ENCODE measurements around the gene IFT20. TPM values are rescaled to one million over a fixed set of nuclear protein-coding genes. Genes with fewer than 3 reads are reported as not detected.
A peak's percentile ranks its signal among the peaks of the same experiment; 100 is the strongest.

IFT20 gene
- total and polyA plus RNA-seq, 9 of the 15 experiments (the other 6 are each of a cell fraction or from before 2014, with no cell fraction given) = 11.2 to 38.6 (median 20.1) TPM

DNA sequence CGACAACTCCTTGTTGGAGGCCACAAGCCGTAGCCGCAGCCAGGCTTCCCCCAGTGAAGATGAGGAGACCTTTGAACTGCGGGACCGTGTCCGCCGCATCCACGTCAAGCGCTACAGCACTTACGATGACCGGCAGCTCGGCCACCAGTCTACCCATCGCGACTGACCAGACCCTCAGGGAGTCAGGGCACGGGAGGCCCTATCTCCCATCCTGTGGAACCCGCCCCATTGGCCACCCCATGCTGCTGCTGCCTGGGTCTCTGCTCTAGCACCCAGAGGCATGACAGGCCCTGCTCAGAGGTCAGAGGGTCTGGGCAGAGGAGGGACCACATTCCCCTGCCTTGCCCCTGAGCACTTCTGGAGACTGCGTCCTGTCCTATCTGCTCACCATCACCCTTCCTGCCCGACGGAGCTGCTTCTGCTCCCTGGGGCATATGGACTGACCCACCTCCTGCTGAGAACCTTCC is 9.2 kb upstream of the IFT20 start:
- 86% methylated on average over 15 of the region's 19 CpGs for WGBS (ENCODE audit: insufficient coverage, low coverage, missing lambda C conversion rate)
- in situ Hi-C loops (cut with MboI) = no loop called here
- Histone ChIP-seq H3K27me3 (ENCODE audit: control insufficient read depth in 2 of 2, insufficient read depth in 2 of 2, low read length in 2 of 2) (no peaks in the 10 kb centered on the region), H3K4me3 (no peak overlapping the region), H3K4me1 (replicated peaks in 1 of 2; ENCODE audit: control insufficient read depth in 2 of 2, insufficient read depth in 2 of 2, low read length in 2 of 2) (peaks cover 0 to 4% of the 10 kb centered on the region in 2 experiments; a peak in 2 of 5 replicates), H3K9me3 (replicated peaks; ENCODE audit: control insufficient read depth, insufficient read depth, low read depth, low read length) (no peaks in the 10 kb centered on the region), H3K36me3 (ENCODE audit: control insufficient read depth, insufficient read depth, low read length) (peaks cover 86% of the 10 kb centered on the region), H3K27ac (ENCODE audit: extremely low read depth, low read depth, low read length) (no peak overlapping the region), H2AFZ (ENCODE audit: low read depth, low read length) (no peak overlapping the region), H4K20me1 (replicated peaks; ENCODE audit: control insufficient read depth, insufficient read depth, low read length) (no peaks in the 10 kb centered on the region; the same call in none of the 2 replicates), H3K4me2 (ENCODE audit: insufficient read depth, low read length) (no peak overlapping the region), H3K79me2 (ENCODE audit: control insufficient read depth, insufficient read depth, low read length) (no peaks in the 10 kb centered on the region), H3K9ac (ENCODE audit: insufficient read depth in 1 of 2, low read depth in 2 of 2, low read length in 2 of 2) (no peak overlapping the region), H3K9me1 (ENCODE audit: control insufficient read depth, insufficient read depth, low read length) (peaks cover 2% of the 10 kb centered on the region)
- no TSS peak for BruUV-seq (replicated peaks)
- TF ChIP-seq POLR2G (IDR thresholded peaks at IDR 0.05; ENCODE audit: low read depth, low read length) (peak; percentile 72; the same call in 1 of the 2 replicates), TCF7 (IDR thresholded peaks at IDR 0.05; ENCODE audit: borderline replicate concordance) (no peak), RBFOX2 (IDR thresholded peaks at IDR 0.05; ENCODE audit: low read depth, low read length) (peak; percentile 55)
- intact Hi-C loops (cut with micrococcal nuclease) = no loop called here
- ChIA-PET POLR2A (interaction anchor here (0.6 to 4.2 kb wide), 6 partner anchors 9 to 177 kb away, joined by 3 to 44 read pairs (median 4); partner anchors contain the start of genes IFT20 and TNFAIP1), CTCF (ENCODE audit: low intra/inter-chr PET ratio) (no interaction called here)
- DNase-seq (ENCODE audit: extremely low read depth in 1 of 4, low spot score in 3 of 4) (peak in 1 of 4 experiments; percentile 23), FAIRE-seq (no peak), ATAC-seq (no peak)

DNA sequence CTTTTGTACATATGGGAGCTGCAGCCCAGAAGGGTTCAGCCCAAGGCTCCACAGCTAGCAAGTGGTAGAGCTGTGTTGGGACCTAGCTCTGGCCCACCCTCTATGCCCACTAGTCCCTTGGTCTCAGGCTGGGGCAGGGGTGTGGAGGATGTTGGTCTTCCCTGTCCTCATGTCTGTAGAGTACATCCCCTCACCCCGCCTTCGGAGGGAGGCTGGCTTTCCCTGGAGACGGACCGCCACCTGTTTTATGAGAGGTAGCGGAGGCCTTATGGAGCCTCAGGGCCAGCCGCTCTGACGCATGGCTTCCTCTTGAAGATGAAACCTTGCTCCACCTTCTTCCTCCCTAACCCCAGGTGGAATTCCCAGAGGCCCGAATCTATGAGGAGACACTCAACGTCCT is 8.7 kb upstream of the IFT20 start:
- intact Hi-C loops (cut with micrococcal nuclease) (no loop called here), in situ Hi-C loops (cut with MboI) (no loop called here)
- Histone ChIP-seq H3K36me3 (ENCODE audit: control insufficient read depth, insufficient read depth, low read length) (peaks cover 85% of the 10 kb centered on the region), H3K27ac (ENCODE audit: extremely low read depth, low read depth, low read length) (no peak overlapping the region), H3K4me1 (replicated peaks in 1 of 2; ENCODE audit: control insufficient read depth in 2 of 2, insufficient read depth in 2 of 2, low read length in 2 of 2) (peaks cover 0 to 6% of the 10 kb centered on the region in 2 experiments; a peak in 2 of 5 replicates), H3K27me3 (ENCODE audit: control insufficient read depth in 2 of 2, insufficient read depth in 2 of 2, low read length in 2 of 2) (no peaks in the 10 kb centered on the region), H3K9me1 (ENCODE audit: control insufficient read depth, insufficient read depth, low read length) (peaks cover 2% of the 10 kb centered on the region), H3K4me2 (ENCODE audit: insufficient read depth, low read length) (no peak overlapping the region), H4K20me1 (replicated peaks; ENCODE audit: control insufficient read depth, insufficient read depth, low read length) (no peaks in the 10 kb centered on the region; the same call in none of the 2 replicates), H3K9me3 (replicated peaks; ENCODE audit: control insufficient read depth, insufficient read depth, low read depth, low read length) (no peaks in the 10 kb centered on the region), H3K9ac (ENCODE audit: insufficient read depth in 1 of 2, low read depth in 2 of 2, low read length in 2 of 2) (peak overlapping the region in 1 of 2 experiments; percentile 20; a peak in 1 of 4 replicates), H3K4me3 (no peak overlapping the region), H3K79me2 (ENCODE audit: control insufficient read depth, insufficient read depth, low read length) (no peaks in the 10 kb centered on the region), H2AFZ (ENCODE audit: low read depth, low read length) (no peak overlapping the region)
- CTCF ChIA-PET (ENCODE audit: low intra/inter-chr PET ratio) = no interaction called here
- ATAC-seq = no peak; the same call in 2 of the 3 replicates
- POLR2A ChIA-PET = interaction anchor here (0.9 to 2.8 kb wide), 4 partner anchors 9 to 14 kb away, joined by 4 to 14 read pairs (median 7); partner anchors contain the start of genes IFT20, POLDIP2 and TNFAIP1
- no TSS peak for BruUV-seq (replicated peaks)
- TF ChIP-seq CHCHD3 (CRISPR knock-in tag; IDR thresholded peaks at IDR 0.05) = no peak
- TF ChIP-seq ZNF23 (CRISPR knock-in tag; IDR thresholded peaks at IDR 0.05) = no peak
- no peak for TF ChIP-seq SMAD4 (CRISPR knock-in tag; conservative IDR thresholded peaks at IDR 0.05)
- TF ChIP-seq KDM5B (IDR thresholded peaks at IDR 0.05; ENCODE audit: insufficient replicate concordance, low read depth, low read length) = no peak
- TF ChIP-seq ZNF780A (CRISPR knock-in tag; IDR thresholded peaks at IDR 0.05) = no peak
- TF ChIP-seq POLR2A (conservative IDR thresholded peaks at IDR 0.05) = 0 out of 2 replicates have a peak, but pooled peaks have one; percentile 24
- TF ChIP-seq, protein P1, sequence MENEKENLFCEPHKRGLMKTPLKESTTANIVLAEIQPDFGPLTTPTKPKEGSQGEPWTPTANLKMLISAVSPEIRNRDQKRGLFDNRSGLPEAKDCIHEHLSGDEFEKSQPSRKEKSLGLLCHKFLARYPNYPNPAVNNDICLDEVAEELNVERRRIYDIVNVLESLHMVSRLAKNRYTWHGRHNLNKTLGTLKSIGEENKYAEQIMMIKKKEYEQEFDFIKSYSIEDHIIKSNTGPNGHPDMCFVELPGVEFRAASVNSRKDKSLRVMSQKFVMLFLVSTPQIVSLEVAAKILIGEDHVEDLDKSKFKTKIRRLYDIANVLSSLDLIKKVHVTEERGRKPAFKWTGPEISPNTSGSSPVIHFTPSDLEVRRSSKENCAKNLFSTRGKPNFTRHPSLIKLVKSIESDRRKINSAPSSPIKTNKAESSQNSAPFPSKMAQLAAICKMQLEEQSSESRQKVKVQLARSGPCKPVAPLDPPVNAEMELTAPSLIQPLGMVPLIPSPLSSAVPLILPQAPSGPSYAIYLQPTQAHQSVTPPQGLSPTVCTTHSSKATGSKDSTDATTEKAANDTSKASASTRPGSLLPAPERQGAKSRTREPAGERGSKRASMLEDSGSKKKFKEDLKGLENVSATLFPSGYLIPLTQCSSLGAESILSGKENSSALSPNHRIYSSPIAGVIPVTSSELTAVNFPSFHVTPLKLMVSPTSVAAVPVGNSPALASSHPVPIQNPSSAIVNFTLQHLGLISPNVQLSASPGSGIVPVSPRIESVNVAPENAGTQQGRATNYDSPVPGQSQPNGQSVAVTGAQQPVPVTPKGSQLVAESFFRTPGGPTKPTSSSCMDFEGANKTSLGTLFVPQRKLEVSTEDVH (IDR thresholded peaks at IDR 0.05; ENCODE audit: low read depth, partially characterized antibody) = no peak
- FAIRE-seq = no peak
- no peak for DNase-seq (ENCODE audit: extremely low read depth in 1 of 4, low spot score in 3 of 4)
- 90% methylated on average over 8 of the region's 9 CpGs for WGBS (ENCODE audit: insufficient coverage, low coverage, missing lambda C conversion rate)

Data from K562 (cell line).